ENCODE data around the gene COA4. TPM values are rescaled to one million over a fixed set of nuclear protein-coding genes. Genes with fewer than 3 reads are reported as not detected.

Gene COA4
- total RNA-seq = 10 to 100 TPM; 42.4 to 88.8 (median 51.0) TPM
- 10 to 100 TPM; 56.7 to 73.9 (median 64.2) TPM for polyA plus RNA-seq
- long read RNA-seq, donor 1, transcript COA4-201 (2 exons, 960 nt) = major isoform, 27 of 34 reads
- long read RNA-seq, donor 1, partial matches to known transcripts = 7 of 34 reads
- long read RNA-seq, donor 1, other reads (novel, unspliced or antisense) = 0 of 34 reads
- long read RNA-seq, donor 2, transcript COA4-201 (2 exons, 960 nt) = major isoform, 20 of 20 reads
- long read RNA-seq, donor 2, partial matches to known transcripts = 0 of 20 reads
- long read RNA-seq, donor 2, other reads (novel, unspliced or antisense) = 0 of 20 reads

DNA sequence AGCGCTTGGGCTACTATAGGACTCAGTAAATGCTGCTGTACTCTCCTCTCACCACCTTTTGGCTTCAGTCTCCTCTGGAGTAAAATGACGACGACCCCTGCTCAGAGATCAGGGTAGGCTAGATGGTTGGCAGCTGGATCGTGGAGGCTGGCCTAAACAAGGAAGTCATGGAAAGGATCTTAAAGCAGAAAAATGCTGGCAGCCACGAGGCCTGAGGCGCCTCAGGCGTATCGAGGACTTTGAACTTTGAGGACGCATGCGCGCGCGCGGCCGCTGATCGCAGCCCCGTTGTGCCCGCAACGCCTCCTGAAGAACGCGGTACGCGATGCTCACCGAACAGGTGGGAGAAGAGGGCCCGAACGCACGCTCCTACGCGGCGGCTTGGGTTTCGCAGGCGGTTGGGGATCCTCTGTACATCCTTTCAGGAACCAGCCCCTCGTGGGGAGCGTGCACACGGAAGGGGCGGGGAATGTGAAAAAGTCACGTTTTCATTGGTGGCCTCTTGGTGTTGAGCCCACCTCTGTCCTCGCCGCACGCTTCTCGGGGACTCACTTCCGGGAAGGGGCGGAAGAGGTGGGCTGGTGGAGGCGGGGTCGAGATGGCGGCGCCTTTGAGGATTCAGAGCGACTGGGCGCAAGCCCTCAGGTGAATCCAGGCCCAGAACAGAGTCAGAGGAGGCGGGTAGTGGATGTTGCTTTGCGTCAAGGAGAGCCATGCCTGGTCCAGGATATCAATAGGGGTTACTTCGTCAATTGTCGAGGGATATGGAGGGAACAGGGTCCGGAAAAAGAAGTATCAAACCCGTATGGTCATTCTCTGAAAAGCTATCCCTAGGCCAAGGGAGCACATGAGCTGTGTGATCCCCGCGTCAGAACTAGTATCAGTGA is at the start of gene COA4, which contains the start of gene PAAF1:
Gene COA4 (minus strand): TSS at position 423 of the 887 bp plus-strand sequence. CDS start 3,468 bp downstream, outside the sequence.
Gene PAAF1 (plus strand): TSS at position 576 of the 887 bp plus-strand sequence. CDS start 23 bp downstream, at position 599.
- no peak for TF ChIP-seq POLR2A (IDR thresholded peaks at IDR 0.05)
- TF ChIP-seq, protein P1, sequence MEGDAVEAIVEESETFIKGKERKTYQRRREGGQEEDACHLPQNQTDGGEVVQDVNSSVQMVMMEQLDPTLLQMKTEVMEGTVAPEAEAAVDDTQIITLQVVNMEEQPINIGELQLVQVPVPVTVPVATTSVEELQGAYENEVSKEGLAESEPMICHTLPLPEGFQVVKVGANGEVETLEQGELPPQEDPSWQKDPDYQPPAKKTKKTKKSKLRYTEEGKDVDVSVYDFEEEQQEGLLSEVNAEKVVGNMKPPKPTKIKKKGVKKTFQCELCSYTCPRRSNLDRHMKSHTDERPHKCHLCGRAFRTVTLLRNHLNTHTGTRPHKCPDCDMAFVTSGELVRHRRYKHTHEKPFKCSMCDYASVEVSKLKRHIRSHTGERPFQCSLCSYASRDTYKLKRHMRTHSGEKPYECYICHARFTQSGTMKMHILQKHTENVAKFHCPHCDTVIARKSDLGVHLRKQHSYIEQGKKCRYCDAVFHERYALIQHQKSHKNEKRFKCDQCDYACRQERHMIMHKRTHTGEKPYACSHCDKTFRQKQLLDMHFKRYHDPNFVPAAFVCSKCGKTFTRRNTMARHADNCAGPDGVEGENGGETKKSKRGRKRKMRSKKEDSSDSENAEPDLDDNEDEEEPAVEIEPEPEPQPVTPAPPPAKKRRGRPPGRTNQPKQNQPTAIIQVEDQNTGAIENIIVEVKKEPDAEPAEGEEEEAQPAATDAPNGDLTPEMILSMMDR (IDR thresholded peaks at IDR 0.05 in 8 of 11, conservative IDR thresholded peaks at IDR 0.05 in 3 of 11) = peak in 1 of 11 experiments; percentile 30
- peak; percentile 91 to 93 (median 92) for TF ChIP-seq POLR2AphosphoS5 (IDR thresholded peaks at IDR 0.05)
- Histone ChIP-seq H3K9me3 (no peaks in the 10 kb centered on the region), H3K36me3 (peaks cover 0 to 45% (median 24%) of the 10 kb centered on the region in 6 donors), H3K4me1 (peaks cover 13 to 49% (median 34%) of the 10 kb centered on the region in 6 donors), H3K4me3 (peak within 1 kb of the TSS; percentile 73 to 100 (median 84)), H3K27me3 (replicated peaks in 1 of 7) (no peaks in the 10 kb centered on the region), H3K27ac (peak within 1 kb of the TSS; percentile 81 to 89 (median 85))
- peak; percentile 97 for DNase-seq
- intact Hi-C loops (cut with DNase I; ENCODE audit: low total_unique reads) = no loop called here
- WGBS, 5 donors = 0 to 1% (median 0%) methylated on average over 40 to 57 of the region's 57 CpGs

DNA sequence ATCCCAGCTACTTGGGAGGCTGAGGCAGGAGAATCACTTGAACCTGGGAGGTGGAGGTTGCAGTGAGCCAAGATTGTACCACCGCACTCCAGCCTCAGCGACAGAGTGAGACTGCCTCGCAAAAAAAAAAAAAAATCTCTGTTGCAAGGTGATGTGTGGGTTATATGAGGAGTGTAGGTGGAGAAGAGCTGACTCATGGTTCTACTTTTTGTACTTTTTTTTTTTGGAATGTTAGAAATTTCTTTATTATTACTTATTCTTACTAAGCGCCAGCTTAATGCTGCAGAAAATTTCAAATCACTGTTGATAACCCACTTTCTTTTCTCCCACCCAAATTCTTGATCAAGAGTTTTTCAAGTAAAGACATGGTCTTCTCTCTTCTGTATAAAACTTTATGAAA is 44.5 kb upstream of the COA4 start:
- Histone ChIP-seq H3K4me3 (no peak overlapping the region), H3K4me1 (no peaks in the 10 kb centered on the region), H3K9me3 (no peaks in the 10 kb centered on the region), H3K36me3 (peaks cover 0 to 100% (median 74%) of the 10 kb centered on the region in 6 donors), H3K27ac (no peak overlapping the region), H3K27me3 (replicated peaks in 1 of 7) (no peaks in the 10 kb centered on the region)
- intact Hi-C loops (cut with DNase I; ENCODE audit: low total_unique reads) = no loop called here
- TF ChIP-seq POLR2AphosphoS5 (IDR thresholded peaks at IDR 0.05) (no peak), POLR2A (IDR thresholded peaks at IDR 0.05) (no peak)
- TF ChIP-seq, protein P1 (IDR thresholded peaks at IDR 0.05 in 8 of 11, conservative IDR thresholded peaks at IDR 0.05 in 3 of 11) = no peak
- 94 to 97% (median 96%) methylated on average over 4 of the region's 4 CpGs for WGBS, 5 donors
- DNase-seq = no peak

DNA sequence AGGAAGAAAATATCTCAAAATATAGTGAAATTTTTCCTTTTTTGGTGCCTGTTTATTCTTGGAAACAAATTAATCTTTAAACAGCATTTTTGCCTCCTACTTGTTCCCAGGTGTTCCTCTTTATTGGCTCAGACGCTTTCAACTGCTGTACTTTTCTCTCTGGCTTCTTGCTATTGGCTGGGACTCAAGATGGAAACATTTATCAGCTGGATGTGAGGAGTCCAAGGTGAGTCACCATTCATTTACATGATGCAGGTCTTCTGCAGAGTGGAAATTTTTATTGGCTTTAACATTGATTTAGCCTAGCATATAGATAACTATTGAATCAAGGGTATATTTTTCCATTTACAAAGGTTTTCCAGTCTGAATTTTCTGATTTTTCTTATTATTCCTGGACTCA is 39.8 kb upstream of the COA4 start:
- 74 to 92% (median 86%) methylated on average over 1 of the region's 1 CpG for WGBS, 5 donors
- H3K36me3 ChIP-seq = peaks cover 0 to 100% (median 83%) of the 10 kb centered on the region in 6 donors
- H3K9me3 ChIP-seq = no peaks in the 10 kb centered on the region
- no peak overlapping the region for H3K4me3 ChIP-seq
- DNase-seq = no peak
- intact Hi-C loops (cut with DNase I; ENCODE audit: low total_unique reads) = no loop called here
- no peak overlapping the region for H3K27ac ChIP-seq
- H3K27me3 ChIP-seq (replicated peaks in 1 of 7) = no peaks in the 10 kb centered on the region
- TF ChIP-seq, protein P1 (IDR thresholded peaks at IDR 0.05 in 8 of 11, conservative IDR thresholded peaks at IDR 0.05 in 3 of 11) = no peak
- no peak for TF ChIP-seq POLR2A (IDR thresholded peaks at IDR 0.05)
- no peak for TF ChIP-seq POLR2AphosphoS5 (IDR thresholded peaks at IDR 0.05)
- H3K4me1 ChIP-seq = no peaks in the 10 kb centered on the region

Data from spleen (tissue), 13 donors.